Neural progenitor cell (in vitro differentiated cells): Measurements from ENCODE around the gene PAQR6. TPM values are rescaled to one million over a fixed set of nuclear protein-coding genes. Genes with fewer than 3 reads are reported as not detected.

Source experiments
- DNase-seq: peaks from one replicate; pipeline ENCODE4 v3.0.0-alpha.2; 2016; ENCODE audit warnings: low spot score
- H2AFZ ChIP-seq: fragments of 200-600 bp; sonication (generic); replicated peaks from 2 replicates; pipeline ENCODE4 v1.6.1; 2016; ENCODE audit warnings: antibody characterized with exemption
- H3F3A ChIP-seq: fragments of 200-600 bp; sonication (generic); 2 replicates; pipeline ENCODE4 v1.6.1; 2016; ENCODE audit warnings: antibody characterized with exemption, low read depth
- H3K27ac ChIP-seq: fragments of 200-600 bp; sonication (generic); 2 replicates; pipeline ENCODE4 v1.5.1; 2016; ENCODE audit warnings: mild to moderate bottlenecking
- H3K27me3 ChIP-seq: fragments of 200-600 bp; sonication (generic); 2 replicates; pipeline ENCODE4 v1.6.1; 2016; ENCODE audit warnings: mild to moderate bottlenecking, moderate library complexity
- H3K36me3 ChIP-seq: fragments of 200-600 bp; sonication (generic); 2 replicates; pipeline ENCODE4 v1.5.1; 2016
- H3K4me1 ChIP-seq: fragments of 200-600 bp; sonication (generic); 2 replicates; pipeline ENCODE4 v1.6.1; 2016; ENCODE audit warnings: mixed run types
- H3K4me2 ChIP-seq: fragments of 200-600 bp; sonication (generic); 2 replicates; pipeline ENCODE4 v1.6.1; 2016
- H3K4me3 ChIP-seq: fragments of 200-600 bp; sonication (generic); 2 replicates; pipeline ENCODE4 v1.5.1; 2016
- H3K79me2 ChIP-seq: fragments of 200-600 bp; sonication (generic); 2 replicates; pipeline ENCODE4 v1.6.1; 2016; ENCODE audit warnings: low read depth
- H3K9ac ChIP-seq: fragments of 200-600 bp; sonication (generic); 2 replicates; pipeline ENCODE4 v1.6.1; 2016
- H3K9me3 ChIP-seq: fragments of 200-600 bp; sonication (generic); 2 replicates; pipeline ENCODE4 v1.5.1; 2016; ENCODE audit warnings: low read depth
- H4K20me1 ChIP-seq: fragments of 200-600 bp; sonication (generic); 2 replicates; pipeline ENCODE4 v1.6.1; 2016; ENCODE audit warnings: low read depth
- H3K27ac Mint-ChIP-seq: 3 replicates; pipeline ENCODE4 v1.8.0; 2021; ENCODE audit warnings: mixed read lengths
- H3K27me3 Mint-ChIP-seq: 2 replicates; pipeline ENCODE4 v1.8.0; 2022; ENCODE audit warnings: low read depth, mild to moderate bottlenecking, inconsistent platforms, moderate library complexity, mixed read lengths; ENCODE audit not compliant: insufficient read depth
- H3K36me3 Mint-ChIP-seq: 3 replicates; pipeline ENCODE4 v1.8.0; 2021; ENCODE audit warnings: mixed read lengths
- H3K4me1 Mint-ChIP-seq: 3 replicates; pipeline ENCODE4 v1.8.0; 2021; ENCODE audit warnings: mixed read lengths
- H3K4me3 Mint-ChIP-seq: 3 replicates; pipeline ENCODE4 v1.8.0; 2021; ENCODE audit warnings: mild to moderate bottlenecking, moderate library complexity, mixed read lengths
- H3K9me3 Mint-ChIP-seq: 3 replicates; pipeline ENCODE4 v1.8.0; 2020; ENCODE audit warnings: mixed read lengths
- EZH2 ChIP-seq: fragments of 200-600 bp; sonication (generic); IDR thresholded peaks from 2 replicates; pipeline ENCODE4 v1.6.1; 2017; ENCODE audit warnings: antibody characterized with exemption, mild to moderate bottlenecking, moderate library complexity
- EZH2phosphoT487 ChIP-seq: fragments of 200-600 bp; sonication (generic); IDR thresholded peaks from 2 replicates; pipeline ENCODE4 v1.6.1; 2017; ENCODE audit warnings: antibody characterized with exemption
- total RNA-seq: library from RNA; depleted of rRNA; stranded (reverse); fragments of >200 nt; gene quantifications from 2 replicates; pipeline ENCODE4 v1.2.3, GENCODE V29; 2015; ENCODE audit warnings: low replicate concordance
- TF ChIP-seq, protein P1 (sequence below): fragments of 200-600 bp; sonication (generic); IDR thresholded peaks from 2 replicates; pipeline ENCODE4 v1.5.1; 2017; ENCODE audit warnings: antibody characterized with exemption, mild to moderate bottlenecking

PAQR6 gene
- total RNA-seq, 1 donor from 2014 or later = 5.0 TPM

DNA sequence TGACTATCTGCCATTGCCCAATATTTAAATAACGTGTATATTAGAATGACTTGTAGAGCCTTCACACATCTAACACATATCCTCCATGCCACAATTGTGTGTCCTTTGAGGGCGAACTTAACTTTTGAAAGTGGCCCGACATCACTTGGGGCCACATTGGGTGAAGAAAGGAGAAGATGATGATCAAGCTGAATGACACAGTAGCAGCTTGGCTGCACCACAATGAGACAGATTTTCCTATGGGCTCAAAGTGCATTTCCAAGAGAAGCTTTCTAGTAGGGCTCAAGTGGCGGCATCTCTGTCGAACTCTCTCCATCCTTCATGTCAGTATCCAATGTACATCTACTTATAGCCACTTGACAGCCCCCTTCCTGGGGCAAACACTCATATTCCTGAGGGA lies 9.6 kb downstream of the PAQR6 start:
- H4K20me1 ChIP-seq = peaks cover 4% of the 10 kb centered on the region
- H3K9me3 ChIP-seq = no peaks in the 10 kb centered on the region
- Mint-ChIP-seq H3K36me3 (peaks cover 23% of the 10 kb centered on the region), H3K4me3 (no peak overlapping the region), H3K4me1 (no peaks in the 10 kb centered on the region), H3K9me3 (no peaks in the 10 kb centered on the region), H3K27ac (no peak overlapping the region), H3K27me3 (peaks cover 2% of the 10 kb centered on the region)
- no peak overlapping the region for H2AFZ ChIP-seq
- H3K79me2 ChIP-seq = no peaks in the 10 kb centered on the region
- H3K36me3 ChIP-seq = peaks cover 3% of the 10 kb centered on the region
- H3K27me3 ChIP-seq = no peaks in the 10 kb centered on the region
- H3K4me3 ChIP-seq = no peak overlapping the region
- DNase-seq = no peak
- no peaks in the 10 kb centered on the region for H3F3A ChIP-seq
- H3K4me2 ChIP-seq = no peak overlapping the region
- TF ChIP-seq EZH2 (no peak), EZH2phosphoT487 (no peak)
- TF ChIP-seq, protein P1, sequence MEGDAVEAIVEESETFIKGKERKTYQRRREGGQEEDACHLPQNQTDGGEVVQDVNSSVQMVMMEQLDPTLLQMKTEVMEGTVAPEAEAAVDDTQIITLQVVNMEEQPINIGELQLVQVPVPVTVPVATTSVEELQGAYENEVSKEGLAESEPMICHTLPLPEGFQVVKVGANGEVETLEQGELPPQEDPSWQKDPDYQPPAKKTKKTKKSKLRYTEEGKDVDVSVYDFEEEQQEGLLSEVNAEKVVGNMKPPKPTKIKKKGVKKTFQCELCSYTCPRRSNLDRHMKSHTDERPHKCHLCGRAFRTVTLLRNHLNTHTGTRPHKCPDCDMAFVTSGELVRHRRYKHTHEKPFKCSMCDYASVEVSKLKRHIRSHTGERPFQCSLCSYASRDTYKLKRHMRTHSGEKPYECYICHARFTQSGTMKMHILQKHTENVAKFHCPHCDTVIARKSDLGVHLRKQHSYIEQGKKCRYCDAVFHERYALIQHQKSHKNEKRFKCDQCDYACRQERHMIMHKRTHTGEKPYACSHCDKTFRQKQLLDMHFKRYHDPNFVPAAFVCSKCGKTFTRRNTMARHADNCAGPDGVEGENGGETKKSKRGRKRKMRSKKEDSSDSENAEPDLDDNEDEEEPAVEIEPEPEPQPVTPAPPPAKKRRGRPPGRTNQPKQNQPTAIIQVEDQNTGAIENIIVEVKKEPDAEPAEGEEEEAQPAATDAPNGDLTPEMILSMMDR = no peak
- no peak overlapping the region for H3K27ac ChIP-seq
- no peak overlapping the region for H3K9ac ChIP-seq
- no peaks in the 10 kb centered on the region for H3K4me1 ChIP-seq

DNA sequence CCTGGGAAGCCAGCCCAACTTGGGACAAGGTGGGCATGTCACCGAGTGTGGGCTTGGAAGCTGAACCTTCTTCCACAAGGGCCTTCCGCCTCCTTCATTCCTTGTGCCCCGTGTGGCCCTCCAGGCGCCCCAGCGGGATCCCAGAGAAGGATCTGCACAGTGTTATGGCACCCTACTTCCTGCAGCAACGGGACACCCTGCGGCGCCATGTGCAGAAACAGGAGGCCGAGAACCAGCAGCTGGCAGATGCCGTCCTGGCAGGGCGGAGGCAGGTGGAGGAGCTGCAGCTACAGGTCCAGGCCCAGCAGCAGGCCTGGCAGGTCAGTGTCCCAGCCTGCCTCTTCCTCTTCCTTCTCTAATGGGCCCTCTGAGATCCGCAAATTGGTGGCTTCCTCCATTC lies 11.7 kb downstream of the PAQR6 start:
- Histone ChIP-seq H3K4me3 (no peak overlapping the region), H2AFZ (no peak overlapping the region), H3K79me2 (no peaks in the 10 kb centered on the region), H3K4me1 (no peaks in the 10 kb centered on the region), H3K36me3 (peaks cover 3% of the 10 kb centered on the region), H3K4me2 (no peak overlapping the region), H3K27ac (no peak overlapping the region), H3K9ac (no peak overlapping the region), H3K27me3 (no peaks in the 10 kb centered on the region), H3K9me3 (no peaks in the 10 kb centered on the region), H3F3A (no peaks in the 10 kb centered on the region), H4K20me1 (peaks cover 4% of the 10 kb centered on the region)
- DNase-seq = no peak
- Mint-ChIP-seq H3K36me3 (peaks cover 23% of the 10 kb centered on the region), H3K4me1 (no peaks in the 10 kb centered on the region), H3K27me3 (peaks cover 2% of the 10 kb centered on the region), H3K9me3 (no peaks in the 10 kb centered on the region), H3K4me3 (no peak overlapping the region), H3K27ac (no peak overlapping the region)
- TF ChIP-seq EZH2phosphoT487 (no peak), EZH2 (no peak)
- TF ChIP-seq, protein P1 = no peak

GRCh38 chr1:156233426-156234127 lies 14.3 kb downstream of the PAQR6 start:
- Mint-ChIP-seq H3K27ac (no peak overlapping the region), H3K4me3 (no peak overlapping the region), H3K36me3 (peaks cover 26% of the 10 kb centered on the region), H3K27me3 (peaks cover 2% of the 10 kb centered on the region), H3K4me1 (no peaks in the 10 kb centered on the region), H3K9me3 (no peaks in the 10 kb centered on the region)
- no peaks in the 10 kb centered on the region for H3K9me3 ChIP-seq
- H3K4me1 ChIP-seq = no peaks in the 10 kb centered on the region
- TF ChIP-seq, protein P1 = no peak
- H3K9ac ChIP-seq = no peak overlapping the region
- no peak overlapping the region for H2AFZ ChIP-seq
- H3K4me3 ChIP-seq = no peak overlapping the region
- peaks cover 3% of the 10 kb centered on the region for H3K36me3 ChIP-seq
- no peaks in the 10 kb centered on the region for H4K20me1 ChIP-seq
- no peaks in the 10 kb centered on the region for H3K27me3 ChIP-seq
- H3K27ac ChIP-seq = no peak overlapping the region
- no peak for DNase-seq
- no peaks in the 10 kb centered on the region for H3F3A ChIP-seq
- no peaks in the 10 kb centered on the region for H3K79me2 ChIP-seq
- no peak overlapping the region for H3K4me2 ChIP-seq
